ENCODE data around the gene PIK3IP1.

Gene PIK3IP1

DNA sequence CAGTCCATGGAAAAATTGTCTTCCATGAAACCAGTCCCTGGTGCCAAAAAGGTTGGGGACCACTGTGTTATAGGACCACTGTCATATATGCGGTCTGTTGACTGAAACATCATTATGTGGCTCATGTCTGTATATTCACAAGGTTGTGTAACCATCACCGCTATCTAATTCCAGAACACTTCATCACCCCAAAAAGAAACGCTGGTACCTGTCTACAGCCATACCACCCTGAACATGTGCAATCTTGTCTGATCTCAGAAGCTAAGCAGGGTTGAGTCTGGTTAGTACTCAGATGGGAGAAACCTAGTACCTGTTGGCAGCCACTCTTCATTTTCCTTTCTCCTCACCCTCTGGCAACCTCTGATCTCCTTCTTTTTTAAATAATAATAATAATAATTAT lies 12.9 kb upstream of the PIK3IP1 start:
- DNase-seq, result no peak

DNA sequence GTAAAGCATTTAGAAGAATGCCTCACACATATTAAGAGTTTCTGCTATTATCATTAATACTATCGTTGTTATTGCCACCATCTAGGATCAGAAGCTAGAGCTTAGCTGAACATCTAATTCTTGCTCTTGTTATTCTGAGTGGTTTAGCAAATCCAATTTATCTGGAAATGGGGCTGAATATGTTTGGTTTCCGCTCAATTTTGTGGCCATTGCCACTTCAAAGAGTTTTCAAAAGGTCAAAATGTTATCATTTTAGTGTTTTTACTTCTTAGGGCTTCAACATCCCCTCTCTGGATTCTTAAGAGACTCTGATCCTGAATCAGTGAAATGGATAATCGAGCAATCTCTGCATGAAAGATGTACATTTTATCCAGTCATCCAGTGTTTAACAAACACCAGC lies 10.2 kb upstream of the PIK3IP1 start:
- DNase-seq, result no peak

GRCh38 chr22:31302006-31302405 lies 9.7 kb upstream of the PIK3IP1 start:
- no peak for DNase-seq

DNA sequence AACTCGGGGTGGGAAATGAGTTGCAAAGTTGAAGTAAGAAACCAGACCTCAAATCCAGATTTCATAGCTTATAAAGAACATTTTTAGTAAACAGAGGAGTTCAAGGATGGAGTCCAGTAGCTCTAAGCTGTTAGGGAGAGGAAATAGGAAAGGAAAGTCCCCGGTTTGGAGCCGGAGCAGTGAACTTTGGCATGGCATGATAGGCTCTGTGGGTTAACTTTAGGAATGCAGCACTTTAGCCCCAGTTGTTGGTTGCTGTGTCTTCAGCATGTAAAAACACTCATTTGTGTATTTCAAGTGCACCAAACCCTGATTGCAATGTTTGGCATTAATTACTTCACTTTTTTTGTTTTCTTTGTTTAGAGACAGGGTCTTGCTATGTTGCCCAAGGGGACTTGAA lies 8.6 kb upstream of the PIK3IP1 start:
- DNase-seq, result no peak

GRCh38 chr22:31295831-31296657 lies 3.8 kb upstream of the PIK3IP1 start:
- no peak for DNase-seq

DNA sequence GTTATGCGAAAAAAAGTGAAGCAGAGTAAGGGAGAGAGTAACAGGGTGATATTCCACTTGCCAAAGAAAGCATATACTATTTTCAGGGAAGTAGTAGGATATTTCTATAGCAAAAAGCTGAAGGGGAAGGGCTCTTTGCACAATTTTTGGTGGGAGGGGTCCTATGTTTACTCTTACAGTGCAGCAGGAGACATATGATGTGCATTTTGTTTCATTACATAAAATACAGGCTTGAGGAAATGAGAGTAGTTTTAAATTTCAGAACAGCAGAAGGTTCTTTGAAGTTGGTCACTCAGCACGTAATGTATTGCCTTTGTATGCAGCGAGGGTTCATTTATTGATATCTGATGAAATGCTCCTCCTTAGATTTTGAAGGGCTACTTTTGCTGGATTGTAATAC lies 3.1 kb upstream of the PIK3IP1 start:
- DNase-seq, result no peak

DNA sequence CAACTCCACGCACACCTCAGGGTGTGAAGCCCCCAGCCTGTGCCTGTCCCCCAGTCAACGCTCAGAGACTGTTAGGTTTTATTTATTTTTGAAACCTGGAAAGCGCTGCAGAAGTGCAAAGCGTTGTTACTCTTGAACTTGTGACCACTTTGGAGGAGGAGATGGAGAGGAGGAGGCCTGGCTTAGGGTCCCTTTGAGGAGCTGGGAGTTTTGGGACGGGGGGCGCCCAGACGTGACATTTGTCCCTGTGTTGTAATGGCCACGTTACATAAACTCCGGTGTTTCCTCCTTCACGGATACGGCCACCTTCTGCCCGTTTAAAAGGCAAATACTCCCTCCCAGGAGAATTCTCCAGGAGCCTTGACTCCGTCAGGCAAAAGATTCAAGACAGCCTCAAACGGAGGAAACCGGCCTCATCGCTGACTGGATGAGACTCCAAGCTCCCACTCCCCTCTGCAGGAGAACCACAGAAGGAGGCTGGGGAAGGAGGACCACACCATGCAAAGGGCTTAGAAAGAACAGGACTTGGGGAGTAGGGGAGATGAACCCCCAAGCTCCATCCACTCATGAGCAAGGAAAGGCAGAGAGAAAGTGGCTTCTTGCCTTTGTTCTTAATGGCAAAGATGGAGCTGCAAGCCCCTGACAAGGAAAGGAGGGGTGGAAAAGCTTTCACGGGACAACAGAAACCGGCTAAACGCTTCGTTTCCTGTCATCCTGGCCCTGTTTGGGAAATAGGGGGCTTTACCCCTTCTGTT lies 630 bp downstream of the PIK3IP1 start:
- DNase-seq, result no peak

DNA sequence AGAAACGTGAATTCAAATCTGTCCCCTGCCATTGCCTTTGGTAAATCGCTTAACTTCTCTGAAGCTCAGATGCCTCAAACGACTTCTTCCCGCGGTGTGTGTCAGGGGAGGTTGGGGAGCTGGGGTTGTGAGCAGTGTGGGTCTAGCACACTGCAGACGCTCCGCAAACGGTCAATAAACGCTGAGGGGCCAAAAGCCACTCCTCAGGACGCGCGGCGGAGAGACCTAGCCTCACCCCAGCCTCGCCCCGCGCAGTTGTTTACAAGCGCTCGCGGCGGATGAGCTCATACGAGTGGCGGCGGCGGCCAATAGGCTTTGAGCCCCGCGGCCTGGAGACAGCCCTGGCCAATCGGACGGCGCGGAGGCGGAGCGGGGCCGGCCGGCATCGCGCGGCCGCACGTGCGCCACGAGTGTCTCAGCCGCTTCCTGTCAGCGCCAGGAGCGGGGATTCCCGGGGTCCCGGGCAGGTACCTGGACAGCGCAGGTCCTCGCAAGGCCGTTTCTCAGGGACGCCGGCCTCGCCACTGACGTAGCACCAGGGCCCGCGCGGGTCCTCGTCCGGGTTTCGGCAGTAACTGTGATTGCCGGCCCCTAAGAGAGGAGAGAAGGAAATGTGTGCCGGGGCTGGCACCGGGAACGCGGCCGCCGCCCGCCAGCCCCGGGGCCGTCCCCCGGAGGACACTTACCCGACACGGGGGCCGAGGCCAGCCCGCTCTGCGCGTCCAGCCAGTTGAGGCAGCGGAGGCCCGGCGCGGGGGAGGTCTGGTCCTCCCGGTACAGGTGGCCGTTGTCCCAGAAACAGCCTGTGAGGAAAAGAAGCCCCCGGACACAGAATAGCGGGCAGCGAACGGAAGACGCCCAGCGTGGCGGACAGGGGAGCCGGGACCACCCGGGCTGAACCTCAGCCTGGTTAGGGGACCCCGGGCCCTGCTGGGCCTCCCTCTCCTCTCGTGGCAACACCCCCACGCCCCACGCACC lies 1.5 kb downstream of the PIK3IP1 start:
- peak; percentile 94 for DNase-seq

DNA sequence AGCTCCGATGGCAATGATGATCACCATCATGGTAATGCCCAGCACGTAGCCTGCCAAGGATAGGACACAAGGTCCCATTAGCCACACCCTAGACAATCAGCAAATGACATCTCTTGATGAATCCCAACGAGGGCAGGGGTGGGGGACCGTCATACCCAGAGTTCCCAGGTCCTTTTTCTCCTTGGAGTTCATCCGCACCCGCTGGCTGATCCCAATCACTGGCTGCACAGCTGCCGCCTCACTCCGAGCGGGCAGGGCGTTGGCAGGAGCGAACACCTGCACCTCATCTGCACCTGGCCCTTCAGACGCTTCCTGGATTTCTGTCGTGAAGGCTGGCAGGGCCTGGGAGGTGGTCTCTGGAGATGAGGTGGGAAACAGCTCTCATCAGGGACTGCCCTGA lies 2.9 kb downstream of the PIK3IP1 start:
- no peak for DNase-seq

GRCh38 chr22:31288496-31289240 lies 3.6 kb downstream of the PIK3IP1 start:
- no peak for DNase-seq

DNA sequence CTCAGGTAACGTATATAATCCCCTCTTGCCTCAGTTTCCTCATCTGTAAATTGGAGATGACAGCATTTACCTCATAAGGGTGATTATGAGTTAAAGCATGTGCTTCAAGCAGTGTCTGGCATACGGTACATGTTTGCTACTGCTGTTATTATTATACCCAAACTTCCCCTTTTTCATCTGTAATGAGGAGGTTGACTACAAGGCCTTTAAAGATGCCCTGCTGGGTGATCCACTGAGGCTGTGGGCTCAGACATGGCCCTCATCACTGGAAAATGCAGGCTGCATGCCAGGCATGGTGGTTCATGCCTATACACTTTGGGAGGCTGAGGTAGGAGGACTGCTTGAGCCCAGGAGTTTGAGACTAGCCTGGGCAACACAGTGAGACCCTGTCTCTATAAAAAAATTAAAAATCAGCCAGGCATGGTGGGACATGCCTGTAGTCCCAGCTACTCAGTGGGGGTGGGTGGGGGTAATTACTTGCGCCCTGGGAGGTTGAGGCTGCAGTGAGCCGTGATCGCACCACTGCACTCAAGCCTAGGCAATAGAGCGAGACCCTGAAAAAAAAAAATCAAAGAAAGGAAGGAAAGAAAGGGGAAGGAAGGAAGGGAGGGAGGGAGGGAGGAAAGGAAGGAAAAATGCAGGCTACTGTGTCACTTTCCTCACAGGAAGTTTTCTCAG lies 4.3 kb downstream of the PIK3IP1 start:
- no peak for DNase-seq

DNA sequence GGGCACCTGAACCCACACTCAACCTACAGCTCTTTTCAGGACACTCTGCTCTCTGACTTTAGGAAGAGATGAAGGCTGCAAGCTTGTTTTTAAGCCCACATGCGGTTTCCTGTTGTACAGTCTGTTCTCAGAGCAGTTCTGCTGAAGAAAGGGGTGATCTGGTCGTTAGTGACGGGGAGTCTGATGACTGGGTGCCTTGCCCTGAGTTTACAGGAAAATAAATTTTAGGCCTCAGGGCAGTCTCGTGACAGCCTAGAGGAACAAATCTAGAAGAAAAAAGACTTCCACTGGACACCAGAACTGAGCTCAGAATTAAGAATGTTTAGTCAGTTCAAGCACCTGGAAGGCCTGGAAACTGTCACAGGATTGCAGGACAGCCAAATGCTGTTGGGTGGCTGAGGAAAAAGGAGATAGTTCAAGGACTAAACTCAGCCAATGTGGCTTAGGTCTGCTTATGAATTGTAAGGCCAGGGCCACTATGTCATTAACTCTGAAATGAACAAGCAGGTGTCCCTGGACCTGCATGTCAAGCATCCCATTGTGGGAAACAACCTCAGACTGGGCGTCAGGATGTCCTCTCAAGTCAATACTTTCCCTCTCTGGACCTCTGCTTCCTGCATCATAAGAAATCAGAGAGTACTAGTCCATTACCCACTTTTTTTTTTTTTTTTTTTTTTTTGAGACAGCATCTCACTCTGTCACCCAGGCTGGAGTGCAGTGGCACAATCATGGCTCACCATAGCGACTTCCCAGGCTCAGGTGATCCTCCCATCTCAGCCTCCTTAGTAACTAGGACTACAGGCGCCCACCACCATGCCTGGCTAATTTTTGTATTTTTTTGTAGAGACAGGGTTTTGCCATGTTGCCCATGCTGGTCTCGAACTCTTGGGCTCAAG lies 5.7 kb downstream of the PIK3IP1 start:
- peak; percentile 58 for DNase-seq

- no peak for DNase-seq
Observed at GRCh38 chr22:31284281-31285155, 7.8 kb downstream of the PIK3IP1 start.

GRCh38 chr22:31282748-31283468 lies 9.4 kb downstream of the PIK3IP1 start:
- DNase-seq, result no peak

- no peak for DNase-seq
Observed at GRCh38 chr22:31281733-31282132, 10.6 kb downstream of the PIK3IP1 start.

DNA sequence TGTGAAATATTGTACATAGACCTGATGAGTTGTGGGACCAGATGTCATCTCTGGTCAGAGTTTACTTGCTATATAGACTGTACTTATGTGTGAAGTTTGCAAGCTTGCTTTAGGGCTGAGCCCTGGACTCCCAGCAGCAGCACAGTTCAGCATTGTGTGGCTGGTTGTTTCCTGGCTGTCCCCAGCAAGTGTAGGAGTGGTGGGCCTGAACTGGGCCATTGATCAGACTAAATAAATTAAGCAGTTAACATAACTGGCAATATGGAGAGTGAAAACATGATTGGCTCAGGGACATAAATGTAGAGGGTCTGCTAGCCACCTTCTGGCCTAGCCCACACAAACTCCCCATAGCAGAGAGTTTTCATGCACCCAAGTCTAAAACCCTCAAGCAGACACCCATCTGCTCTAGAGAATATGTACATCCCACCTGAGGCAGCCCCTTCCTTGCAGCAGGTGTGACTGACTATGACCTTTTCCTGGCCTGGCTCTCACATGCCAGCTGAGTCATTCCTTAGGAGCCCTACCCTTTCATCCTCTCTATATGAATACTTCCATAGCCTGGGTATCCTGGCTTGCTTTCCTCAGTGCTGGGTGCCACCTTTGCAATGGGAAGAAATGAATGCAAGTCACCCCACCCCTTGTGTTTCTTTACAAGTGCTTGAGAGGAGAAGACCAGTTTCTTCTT lies 12.3 kb downstream of the PIK3IP1 start:
- no peak for DNase-seq

- no peak for DNase-seq
Observed at GRCh38 chr22:31279327-31279669, 13.0 kb downstream of the PIK3IP1 start.

- no peak for DNase-seq
Observed at GRCh38 chr22:31278626-31279326, 13.5 kb downstream of the PIK3IP1 start.
